ENCODE data around the gene CPNE7.

Gene CPNE7

DNA sequence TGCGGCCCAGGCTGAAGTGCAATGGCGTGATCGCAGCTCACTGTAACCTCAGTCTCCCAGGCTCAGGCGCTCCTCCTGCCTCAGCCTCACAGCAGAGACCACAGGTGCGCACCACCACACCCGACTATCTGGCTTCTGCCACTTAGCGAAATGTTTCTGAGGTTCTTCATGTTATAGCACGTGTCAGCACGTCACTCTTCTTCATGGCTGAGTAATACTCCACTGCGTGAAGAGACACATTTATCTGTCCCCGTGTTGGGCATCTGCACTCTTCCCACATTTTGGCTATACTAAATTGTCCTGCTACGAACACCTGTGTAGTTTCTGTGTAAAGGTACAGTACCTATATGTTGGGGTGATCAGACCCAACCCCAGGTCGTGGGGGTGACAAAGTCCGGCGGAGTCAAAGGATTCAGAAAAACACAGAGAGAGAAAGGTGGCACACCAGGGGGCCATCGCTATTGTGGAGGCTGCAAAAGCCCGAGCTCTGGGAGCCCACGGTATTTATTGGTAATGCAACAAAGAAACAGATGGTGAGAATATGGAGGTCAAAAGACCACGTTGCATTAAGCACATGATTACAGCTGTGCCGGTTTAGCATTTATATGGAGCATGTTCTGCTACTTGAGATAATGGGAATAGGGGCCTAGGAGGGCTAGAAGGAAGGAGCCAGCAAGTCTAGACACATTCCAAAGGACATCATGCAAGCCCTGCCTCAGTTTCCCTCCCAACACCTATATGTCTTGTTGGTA lies 37.0 kb downstream of the CPNE7 start:
- TF ChIP-seq, protein P1, sequence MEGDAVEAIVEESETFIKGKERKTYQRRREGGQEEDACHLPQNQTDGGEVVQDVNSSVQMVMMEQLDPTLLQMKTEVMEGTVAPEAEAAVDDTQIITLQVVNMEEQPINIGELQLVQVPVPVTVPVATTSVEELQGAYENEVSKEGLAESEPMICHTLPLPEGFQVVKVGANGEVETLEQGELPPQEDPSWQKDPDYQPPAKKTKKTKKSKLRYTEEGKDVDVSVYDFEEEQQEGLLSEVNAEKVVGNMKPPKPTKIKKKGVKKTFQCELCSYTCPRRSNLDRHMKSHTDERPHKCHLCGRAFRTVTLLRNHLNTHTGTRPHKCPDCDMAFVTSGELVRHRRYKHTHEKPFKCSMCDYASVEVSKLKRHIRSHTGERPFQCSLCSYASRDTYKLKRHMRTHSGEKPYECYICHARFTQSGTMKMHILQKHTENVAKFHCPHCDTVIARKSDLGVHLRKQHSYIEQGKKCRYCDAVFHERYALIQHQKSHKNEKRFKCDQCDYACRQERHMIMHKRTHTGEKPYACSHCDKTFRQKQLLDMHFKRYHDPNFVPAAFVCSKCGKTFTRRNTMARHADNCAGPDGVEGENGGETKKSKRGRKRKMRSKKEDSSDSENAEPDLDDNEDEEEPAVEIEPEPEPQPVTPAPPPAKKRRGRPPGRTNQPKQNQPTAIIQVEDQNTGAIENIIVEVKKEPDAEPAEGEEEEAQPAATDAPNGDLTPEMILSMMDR (IDR thresholded peaks at IDR 0.05; ENCODE audit: extremely low read depth, missing control alignments): no peak
- no peak for DNase-seq (ENCODE audit: low spot score)

DNA sequence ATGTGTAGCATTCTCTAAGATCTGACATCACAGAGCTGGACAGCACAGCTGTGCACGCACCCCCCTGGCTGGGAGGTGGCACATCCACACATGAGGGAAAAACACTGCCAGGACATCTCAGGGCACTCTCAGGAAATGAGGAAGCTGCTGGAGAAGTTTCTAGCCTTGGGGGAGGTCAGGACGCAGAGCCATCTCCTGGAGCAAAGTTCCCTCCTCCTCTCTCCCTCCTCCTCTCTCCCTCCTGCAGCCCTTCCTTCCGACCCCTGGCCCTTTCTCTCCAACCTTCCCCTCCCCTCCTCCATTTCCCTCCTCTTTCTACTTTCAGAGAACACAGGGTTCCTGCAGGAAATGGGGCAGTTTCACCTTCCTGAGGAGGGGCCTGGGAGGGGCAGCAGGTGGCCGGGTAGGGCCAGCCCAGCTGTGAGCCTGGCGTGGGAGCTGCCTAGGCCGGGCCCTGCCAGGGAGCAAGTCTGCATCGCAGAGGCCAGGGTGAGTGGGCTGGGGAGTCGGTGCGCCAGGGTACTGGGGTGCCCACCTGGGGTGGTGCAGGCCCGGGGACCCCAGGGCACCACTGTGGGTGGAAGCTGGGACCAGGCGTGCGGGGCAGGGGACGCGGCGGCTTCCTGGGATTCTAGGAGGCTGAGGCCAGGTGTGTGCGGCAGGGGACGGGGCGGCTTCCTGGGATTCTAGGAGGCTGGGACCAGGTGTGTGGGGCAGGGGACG lies 37.8 kb downstream of the CPNE7 start, which contains the start of gene DPEP1:
Gene DPEP1 (plus strand): TSS at position 412 of the 723 bp plus-strand sequence. CDS start 16,769 bp downstream, outside the sequence.
- TF ChIP-seq, protein P1 (IDR thresholded peaks at IDR 0.05; ENCODE audit: extremely low read depth, missing control alignments): no peak
- DNase-seq (ENCODE audit: low spot score): no peak

- TF ChIP-seq, protein P1 (IDR thresholded peaks at IDR 0.05; ENCODE audit: extremely low read depth, missing control alignments): no peak
- no peak for DNase-seq (ENCODE audit: low spot score)
These were observed 38.4 kb downstream of the CPNE7 start for GRCh38 chr16:89613954-89614459.

DNA sequence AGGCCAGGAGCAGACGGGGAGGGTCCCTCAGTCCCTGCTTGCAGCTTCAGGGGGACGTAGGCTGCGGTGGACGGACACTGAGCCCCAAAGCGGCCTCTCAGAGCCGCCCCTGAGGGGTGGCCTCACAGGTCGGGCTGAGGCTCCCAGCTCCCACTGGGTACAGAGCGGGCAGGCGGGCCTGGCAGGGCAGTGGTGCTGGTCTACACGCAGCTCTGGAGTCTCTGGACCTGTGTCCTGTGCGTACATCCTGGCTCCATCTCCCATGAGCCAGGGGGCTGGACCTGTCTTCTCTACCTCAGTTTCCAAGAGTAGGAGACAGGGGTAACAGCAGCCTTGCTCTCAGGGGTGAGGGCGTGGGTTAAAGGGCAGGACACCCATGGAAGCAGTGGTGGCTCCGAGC lies 39.6 kb downstream of the CPNE7 start:
- no peak for DNase-seq (ENCODE audit: low spot score)
- TF ChIP-seq, protein P1 (IDR thresholded peaks at IDR 0.05; ENCODE audit: extremely low read depth, missing control alignments): no peak

DNA sequence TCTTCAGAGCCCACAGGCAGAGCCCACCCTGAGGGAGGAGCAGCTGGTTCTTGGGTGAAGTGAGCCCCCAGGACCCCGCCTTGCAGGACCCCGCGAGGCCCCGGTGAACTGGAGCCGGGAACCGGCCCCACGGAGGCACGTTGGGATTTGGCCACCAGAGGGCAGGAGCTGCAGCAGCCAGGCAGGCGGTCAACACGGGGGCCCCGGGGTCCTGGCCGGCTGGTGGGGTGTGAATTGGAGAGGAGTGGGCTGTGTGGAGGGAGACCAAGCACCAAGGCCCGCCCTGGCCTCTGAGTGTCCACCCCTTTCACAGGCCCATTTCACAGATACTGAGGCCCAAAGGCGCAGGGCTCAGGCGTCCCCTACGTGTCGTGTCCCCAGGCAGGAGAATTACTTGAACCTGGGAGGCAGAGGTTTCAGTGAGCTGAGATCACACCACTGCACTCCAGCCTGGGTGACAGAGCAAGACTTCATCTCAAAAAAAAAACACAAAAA lies 40.1 kb downstream of the CPNE7 start:
- DNase-seq (ENCODE audit: low spot score): peak; percentile 75
- TF ChIP-seq, protein P1 (IDR thresholded peaks at IDR 0.05; ENCODE audit: extremely low read depth, missing control alignments): no peak

DNA sequence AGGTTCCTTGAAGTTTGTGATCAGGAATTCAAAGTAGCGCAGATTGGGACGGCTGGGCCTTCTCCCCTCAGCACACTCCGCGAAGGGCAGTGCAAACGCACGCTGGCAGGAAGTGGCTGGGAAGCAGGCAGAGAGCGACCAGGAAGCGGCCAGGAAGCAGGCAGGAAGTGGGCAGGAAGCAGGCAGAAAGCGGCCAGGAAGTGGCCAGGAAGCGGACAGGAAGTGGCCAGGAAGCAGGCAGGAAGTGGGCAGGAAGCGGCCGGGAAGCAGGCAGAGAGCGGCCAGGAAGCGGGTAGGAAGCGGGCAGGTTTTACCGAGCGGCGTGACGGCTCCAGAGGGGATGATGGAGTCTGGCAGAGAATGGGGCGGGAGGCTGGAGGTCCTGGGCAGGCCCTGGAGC lies 41.1 kb downstream of the CPNE7 start:
- DNase-seq (ENCODE audit: low spot score): no peak

More for the DNA sequence above, 41.1 kb downstream of the CPNE7 start:
- TF ChIP-seq, protein P1 (IDR thresholded peaks at IDR 0.05; ENCODE audit: extremely low read depth, missing control alignments): no peak
